HL-60/S4 treated with retinoic acid at 250 ng/mL for 4 days and 3 days (cell line): ENCODE data around the gene SNX5.

Source experiments
- in situ Hi-C: fragments of 300-500 bp; cut with MboI; formaldehyde crosslinking; loops from 2 replicates; pipeline ENCODE4 v1.7.0; 2022; ENCODE audit warnings: low sequenced_read_pairs

Gene SNX5

GRCh38 chr20:17993546-17993945, 25.0 kb upstream of the SNX5 start:
- in situ Hi-C loops, result no loop called here

GRCh38 chr20:17992847-17993513, 24.4 kb upstream of the SNX5 start:
- in situ Hi-C loops, result no loop called here

GRCh38 chr20:17992224-17992637, 23.6 kb upstream of the SNX5 start:
- in situ Hi-C loops, result no loop called here

- in situ Hi-C loops, result no loop called here
Observed at GRCh38 chr20:17990278-17990972, 21.8 kb upstream of the SNX5 start.

- in situ Hi-C loops, result no loop called here
Observed at GRCh38 chr20:17987988-17988387, 19.4 kb upstream of the SNX5 start.

- in situ Hi-C loops, result no loop called here
Observed at GRCh38 chr20:17985388-17986018, 16.9 kb upstream of the SNX5 start.

- in situ Hi-C loops, result no loop called here
Observed at GRCh38 chr20:17976305-17976704, 7.7 kb upstream of the SNX5 start.

- in situ Hi-C loops, result no loop called here
Observed at GRCh38 chr20:17972121-17972520, 3.5 kb upstream of the SNX5 start.

- in situ Hi-C loops, result no loop called here
Observed at GRCh38 chr20:17971300-17972013, 2.9 kb upstream of the SNX5 start.

GRCh38 chr20:17969884-17970409, 1.4 kb upstream of the SNX5 start:
- in situ Hi-C loops, result no loop called here

GRCh38 chr20:17969278-17969883, 787 bp upstream of the SNX5 start:
- in situ Hi-C loops, result no loop called here

- in situ Hi-C loops, result no loop called here
Observed at GRCh38 chr20:17967521-17968365, 851 bp downstream of the SNX5 start.

- in situ Hi-C loops, result no loop called here
Observed at GRCh38 chr20:17966432-17967310, 1.9 kb downstream of the SNX5 start.

- in situ Hi-C loops, result no loop called here
Observed at GRCh38 chr20:17965042-17965697, 3.4 kb downstream of the SNX5 start.

- in situ Hi-C loops, result no loop called here
Observed at GRCh38 chr20:17964632-17965031, 4.0 kb downstream of the SNX5 start.

- in situ Hi-C loops, result no loop called here
Observed at GRCh38 chr20:17964073-17964472, 4.5 kb downstream of the SNX5 start.

GRCh38 chr20:17963114-17963897, 5.3 kb downstream of the SNX5 start:
- in situ Hi-C loops, result no loop called here

- in situ Hi-C loops, result no loop called here
Observed at GRCh38 chr20:17961587-17961940, 7.0 kb downstream of the SNX5 start.
